Spleen (tissue), 7 donors: Measurements from ENCODE around the gene MSH3.

Experiments used
- POLR2A ChIP-seq, 3 donors: fragments of 450-650 bp; IDR thresholded peaks; one replicate each; pipeline ENCODE4 v1.5.1; 2017; ENCODE audit warnings: antibody characterized with exemption in 3 of 3, mild to moderate bottlenecking in 1 of 3
- POLR2AphosphoS5 ChIP-seq, 3 donors: sonication (generic); formaldehyde crosslinking; IDR thresholded peaks; one replicate each; pipeline ENCODE4 v1.5.1; 2017; ENCODE audit warnings: antibody characterized with exemption in 3 of 3
- TF ChIP-seq, protein P1 (sequence below), 11 experiments: fragments of 200-600 bp in 7 of 11; fragments of 450-650 bp in 4 of 11; sonication (generic) in 4 of 11; IDR thresholded peaks in 8 of 11; conservative IDR thresholded peaks in 3 of 11; 1 replicate in 7 of 11; 2 replicates in 4 of 11; pipeline versions ENCODE4 v1.4.0 to v1.8.0; 2016 to 2021; ENCODE audit warnings: antibody characterized with exemption in 11 of 11, inconsistent platforms in 4 of 11, mild to moderate bottlenecking in 1 of 11
- donor health status: DM: no; HTN: no; CAD: no; lungs with moderate emphysema.
- donor health status: DM: no; HTN: no; CAD: no.
- donor health status: DM: no; HTN: no; CAD: no.

DNA sequence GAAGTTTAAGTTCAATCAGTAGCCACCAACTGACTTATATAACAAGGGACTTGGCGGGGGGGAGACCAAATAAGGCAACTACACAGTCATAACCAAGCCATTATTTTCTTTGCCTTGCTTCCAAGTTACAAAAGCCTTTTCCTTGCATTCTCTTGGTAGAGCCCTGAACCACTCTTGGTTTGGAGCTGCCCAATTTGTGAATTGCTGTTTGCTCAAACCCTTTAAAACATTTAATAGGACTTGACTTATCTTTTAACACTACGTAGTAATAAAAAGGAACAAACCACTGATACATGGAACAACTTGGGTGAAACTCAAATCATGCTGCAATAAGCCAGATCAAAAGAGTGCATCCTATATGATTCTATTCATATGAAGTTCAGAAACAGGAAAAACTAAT, 31.7 kb upstream of the MSH3 start:
- TF ChIP-seq, protein P1, sequence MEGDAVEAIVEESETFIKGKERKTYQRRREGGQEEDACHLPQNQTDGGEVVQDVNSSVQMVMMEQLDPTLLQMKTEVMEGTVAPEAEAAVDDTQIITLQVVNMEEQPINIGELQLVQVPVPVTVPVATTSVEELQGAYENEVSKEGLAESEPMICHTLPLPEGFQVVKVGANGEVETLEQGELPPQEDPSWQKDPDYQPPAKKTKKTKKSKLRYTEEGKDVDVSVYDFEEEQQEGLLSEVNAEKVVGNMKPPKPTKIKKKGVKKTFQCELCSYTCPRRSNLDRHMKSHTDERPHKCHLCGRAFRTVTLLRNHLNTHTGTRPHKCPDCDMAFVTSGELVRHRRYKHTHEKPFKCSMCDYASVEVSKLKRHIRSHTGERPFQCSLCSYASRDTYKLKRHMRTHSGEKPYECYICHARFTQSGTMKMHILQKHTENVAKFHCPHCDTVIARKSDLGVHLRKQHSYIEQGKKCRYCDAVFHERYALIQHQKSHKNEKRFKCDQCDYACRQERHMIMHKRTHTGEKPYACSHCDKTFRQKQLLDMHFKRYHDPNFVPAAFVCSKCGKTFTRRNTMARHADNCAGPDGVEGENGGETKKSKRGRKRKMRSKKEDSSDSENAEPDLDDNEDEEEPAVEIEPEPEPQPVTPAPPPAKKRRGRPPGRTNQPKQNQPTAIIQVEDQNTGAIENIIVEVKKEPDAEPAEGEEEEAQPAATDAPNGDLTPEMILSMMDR (IDR thresholded peaks at IDR 0.05 in 8 of 11, conservative IDR thresholded peaks at IDR 0.05 in 3 of 11) = no peak
- TF ChIP-seq POLR2AphosphoS5 (IDR thresholded peaks at IDR 0.05) = no peak
- no peak for TF ChIP-seq POLR2A (IDR thresholded peaks at IDR 0.05)
